Heart right ventricle (tissue), 16 donors: Measurements from ENCODE around the gene SESN2. TPM values are rescaled to one million over a fixed set of nuclear protein-coding genes. Genes with fewer than 3 reads are reported as not detected.

Experiments
- ATAC-seq, 8 donors: fragments of 200-7000 bp; cut with Tn5 transposase; one replicate each; pipeline ENCODE4 v1.9.1; 2020; ENCODE audit warnings: mild to moderate bottlenecking in 8 of 8, moderate library complexity in 8 of 8, moderate number of reproducible peaks in 1 of 8
- DNase-seq, 2 donors: peaks; one replicate each; pipeline ENCODE4 v3.0.0-alpha.2; 2020
- H3K27ac ChIP-seq, 10 donors: fragments of 200-600 bp; sonication (generic) in 2 of 10; one replicate each; pipeline versions ENCODE4 v1.5.0 to v1.8.0; 2020 to 2022; ENCODE audit warnings: mild to moderate bottlenecking in 3 of 10
- H3K27me3 ChIP-seq, 7 donors: fragments of 200-600 bp; one replicate each; pipeline ENCODE4 v1.8.0; 2021 to 2022; ENCODE audit warnings: mild to moderate bottlenecking in 2 of 7
- H3K36me3 ChIP-seq, 9 donors: fragments of 200-600 bp; sonication (generic) in 1 of 9; one replicate each; pipeline versions ENCODE4 v1.5.0 to v1.8.0; 2020 to 2022; ENCODE audit warnings: mild to moderate bottlenecking in 2 of 9
- H3K4me1 ChIP-seq, 9 donors: fragments of 200-600 bp; sonication (generic) in 1 of 9; one replicate each; pipeline versions ENCODE4 v1.5.0 to v1.8.0; 2020 to 2022; ENCODE audit warnings: mild to moderate bottlenecking in 4 of 9
- H3K4me3 ChIP-seq, 10 donors: fragments of 200-600 bp; sonication (generic) in 2 of 10; one replicate each; pipeline versions ENCODE4 v1.5.0 to v1.8.0; 2020 to 2022; ENCODE audit warnings: mild to moderate bottlenecking in 7 of 10, moderate library complexity in 2 of 10
- H3K9me3 ChIP-seq, 11 donors: fragments of 200-600 bp in 10 of 11; sonication (generic) in 2 of 11; one replicate each; pipeline versions ENCODE4 v1.5.0 to v1.8.0; 2013 to 2022; ENCODE audit warnings: mild to moderate bottlenecking in 2 of 11, control low read depth in 1 of 11, moderate library complexity in 1 of 11
- CTCF ChIP-seq, 9 donors: fragments of 200-600 bp; sonication (generic) in 2 of 9; IDR thresholded peaks; one replicate each; pipeline versions ENCODE4 v1.5.0 to v1.8.0; 2021 to 2022; ENCODE audit warnings: antibody characterized with exemption in 9 of 9, mild to moderate bottlenecking in 5 of 9, moderate library complexity in 1 of 9
- WGBS, 2 donors: extraction: QIAGEN DNeasy Blood & Tissue Kit; methylation state at CpG; one replicate each; pipeline ENCODE4 v1.1.7; 2013; ENCODE audit warnings: inconsistent platforms in 1 of 2; 5-methylcytosine and 5-hydroxymethylcytosine counted together
- intact Hi-C, 10 donors: fragments of 100-400 bp; cut with DNase I; formaldehyde crosslinking; loops; one replicate each; pipeline versions ENCODE4 v1.11.1 to v1.14.2; 2022
- polyA plus RNA-seq, 2 donors: library from polyadenylated mRNA; stranded (reverse); fragments of 200-250 nt; gene quantifications; one replicate each; pipeline ENCODE4 v1.2.3, GENCODE V29; 2013
- total RNA-seq, 10 donors: library from RNA; stranded (reverse); fragmentation: NEBNext Ultra II Directional in 3 of 10; extraction: Animal tissue kit (Norgen Biotek cat#: 25700) in 3 of 10; gene quantifications; one replicate each; pipeline versions ENCODE4 v1.2.1 to v1.2.4, GENCODE V29; 2021 to 2023
- donor health status: Arrhythmogenic right ventricular cardiomyopathy.
- donor health status: ischemic (EF 13 %, LVEDD 7.1; RV severe dilation, severe dysfunction).
- donor health status: healthy with polysubstance abuse.
- donor health status: DM: no; HTN: yes; CAD: no.
- donor health status: DM: no; HTN: no; CAD: no.
- donor health status: ischemic (EF 25% LVEDD 6.9; RV normal size, moderate dysfunction).
- donor health status: ischemic (EF 25% LVEDD 5.7; RV mildly dilated, moderate dysfunction).
- donor health status: healthy.
- donor health status: DM: yes; HTN: yes; CAD: no.
- donor health status: Ischemic cardiomyopathy.
- donor health status: ischemic (EF 35%, LVEDD 5.7; RV mildly dilated, moderate dysfunction).
- donor health status: nonischemic (EF 11% LVEDD 7.7; RV severe dilation, severe dysfunction).
- donor health status: DM: yes; HTN: yes; CAD: no.
- donor health status: PGD.
- donor health status: ischemic (EF 29% LVEDD 5.4; RV normal size, mild dysfunction).
- donor health status: nonischemic (EF 23%, LVEDD 6.1; RV moderate dilation, normal function).

SESN2 gene
- total and polyA plus RNA-seq, 12 donors, result 1.9 to 7.9 (median 3.6) TPM

GRCh38 chr1:28328228-28328648 is 68.9 kb downstream of the SESN2 start:
- H3K4me3 ChIP-seq, result peak overlapping the region in 9 of 10 donors; percentile 46 to 88 (median 69)
- ATAC-seq, result peak in 2 of 8 donors; percentile 1 to 4
- H3K27ac ChIP-seq, result peak overlapping the region in 9 of 10 donors; percentile 76 to 93 (median 85)
- H3K4me1 ChIP-seq, result peaks cover 3 to 31% (median 13%) of the 10 kb centered on the region in 9 donors
- H3K9me3 ChIP-seq, result no peaks in the 10 kb centered on the region
- peak in 1 of 2 donors; percentile 14 for DNase-seq
- H3K36me3 ChIP-seq, result peaks cover 0 to 29% (median 11%) of the 10 kb centered on the region in 9 donors
- intact Hi-C loops, result loop anchor here in 5 of 10 donors (1.0 to 10.0 kb wide), 6 partner anchors 63 to 80 kb away; partner anchors contain the start of gene SESN2 (in 1 of the 5)
- TF ChIP-seq CTCF (IDR thresholded peaks at IDR 0.05), result no peak
- no peaks in the 10 kb centered on the region for H3K27me3 ChIP-seq
- WGBS, 2 donors, result 58 to 60% methylated on average over 16 of the region's 16 CpGs

GRCh38 chr1:28329395-28330153 is 70.3 kb downstream of the SESN2 start:
- Histone ChIP-seq H3K36me3 (peaks cover 0 to 42% (median 15%) of the 10 kb centered on the region in 9 donors), H3K27me3 (no peaks in the 10 kb centered on the region), H3K4me1 (peaks cover 3 to 31% (median 13%) of the 10 kb centered on the region in 9 donors), H3K9me3 (no peaks in the 10 kb centered on the region), H3K27ac (peak overlapping the region; percentile 30 to 93 (median 84)), H3K4me3 (peak overlapping the region; percentile 46 to 88 (median 67))
- WGBS, 2 donors, result 42 to 45% methylated on average over 29 of the region's 29 CpGs
- ATAC-seq (peak in 5 of 8 donors; percentile 21 to 60 (median 32)), DNase-seq (peak in 1 of 2 donors; percentile 14)
- no peak for TF ChIP-seq CTCF (IDR thresholded peaks at IDR 0.05)
- intact Hi-C loops, result loop anchor here in 5 of 10 donors (2.0 to 10.0 kb wide), 5 partner anchors 65 to 82 kb away; partner anchors contain the start of gene SESN2 (in 1 of the 5)

Other genes starting within 250 kb of the SESN2 start
- 10 to 100 TPM; 15.2 to 22.1 (median 17.7) TPM for gene EYA3, start 170.9 kb upstream of the SESN2 start, total RNA-seq
- 1 to 10 TPM; 3.6 to 9.3 TPM for gene EYA3, start 170.9 kb upstream of the SESN2 start, polyA plus RNA-seq
- 10 to 100 TPM in 1 of 10 donors, 1 to 10 TPM in 5, under 1 TPM in 4; 0.76 to 13.4 (median 1.4) TPM for gene PTAFR, start 82.8 kb upstream of the SESN2 start, total RNA-seq
- 1 to 10 TPM in 1 of 2 donors, under 1 TPM in 1; 0.73 to 1.6 TPM for gene PTAFR, start 82.8 kb upstream of the SESN2 start, polyA plus RNA-seq
- gene DNAJC8, start 26.5 kb upstream of the SESN2 start, total RNA-seq, result 10 to 100 TPM; 53.9 to 64.5 (median 58.0) TPM
- gene DNAJC8, start 26.5 kb upstream of the SESN2 start, polyA plus RNA-seq, result 10 to 100 TPM; 39.7 to 74.0 TPM
- gene ATP5IF1, start 23.4 kb upstream of the SESN2 start, total RNA-seq, result 100 to 1,000 TPM; 255 to 482 (median 420) TPM
- 1,000 to 10,000 TPM in 1 of 2 donors, 100 to 1,000 TPM in 1; 311 to 3,942 TPM for gene ATP5IF1, start 23.4 kb upstream of the SESN2 start, polyA plus RNA-seq
- gene MED18, start 69.5 kb downstream of the SESN2 start, total RNA-seq, result 10 to 100 TPM in 6 of 10 donors, 1 to 10 TPM in 4; 6.5 to 13.9 (median 10.8) TPM
- 10 to 100 TPM; 10.4 to 20.4 TPM for gene MED18, start 69.5 kb downstream of the SESN2 start, polyA plus RNA-seq
- 10 to 100 TPM; 14.0 to 24.9 (median 18.5) TPM for gene PHACTR4, start 110.2 kb downstream of the SESN2 start, total RNA-seq
- 10 to 100 TPM; 17.0 to 36.1 TPM for gene PHACTR4, start 110.2 kb downstream of the SESN2 start, polyA plus RNA-seq
- gene RCC1, start 246.5 kb downstream of the SESN2 start, total RNA-seq, result 10 to 100 TPM in 1 of 10 donors, 1 to 10 TPM in 9; 2.3 to 17.8 (median 3.9) TPM
- 10 to 100 TPM in 1 of 2 donors, 1 to 10 TPM in 1; 3.8 to 15.3 TPM for gene RCC1, start 246.5 kb downstream of the SESN2 start, polyA plus RNA-seq